T-cell (primary cell): ENCODE data around the gene SIMC1. TPM values are rescaled to one million over a fixed set of nuclear protein-coding genes. Genes with fewer than 3 reads are reported as not detected.
"Not testable (repeated sequence)": the region's sequence is repeated elsewhere in the genome, so short reads cannot be mapped to it uniquely, and the experiment has no call there.

ENCODE experiments used
- ATAC-seq, 4 experiments: fragments of 200-7000 bp in 3 of 4; fragments of 150-1000 bp in 1 of 4; cut with Tn5 transposase; replicated peaks in 1 of 4; 1 replicate in 3 of 4; 2 replicates in 1 of 4; pipeline ENCODE4 v1.10.0; 2021; ENCODE audit warnings: moderate library complexity in 3 of 4, mild to moderate bottlenecking in 2 of 4, moderate number of reproducible peaks in 1 of 4
- CTCF ChIA-PET, 2 donors: fragments of 300-600 bp; sonication (Branson Sonifier 250); formaldehyde crosslinking; loops; one replicate each; lab custom pipeline; 2022; ENCODE audit warnings: antibody characterized with exemption in 2 of 2; lab: Charles Lee
- POLR2A ChIA-PET, 2 donors: fragments of 300-600 bp; sonication (Branson Sonifier 250); formaldehyde crosslinking; loops; one replicate each; lab custom pipeline; 2022; ENCODE audit warnings: antibody characterized with exemption in 2 of 2; lab: Charles Lee
- DNase-seq, 35 experiments: peaks; one replicate each; pipeline versions ENCODE4 v3.0.0 to v3.0.0-alpha.2; 2013 to 2023
- H3K27ac ChIP-seq: one replicate; pipeline ENCODE4 v1.5.1; 2013; ENCODE audit warnings: low read length
- H3K27me3 ChIP-seq, 2 experiments: replicated peaks in 1 of 2; 1 replicate in 1 of 2; 2 replicates in 1 of 2; pipeline versions ENCODE4 v1.6.1 to v1.7.0; 2013; ENCODE audit warnings: low read length in 1 of 2, mixed read lengths in 1 of 2; ENCODE audit not compliant: control insufficient read depth in 2 of 2, insufficient read depth in 2 of 2; ENCODE audit errors: extremely low read depth in 1 of 2
- H3K36me3 ChIP-seq, 2 donors: 1 replicate in 1 of 2; 2 replicates in 1 of 2; pipeline versions ENCODE4 v1.6.1 to v1.7.0; 2013; ENCODE audit warnings: low read length in 1 of 2; ENCODE audit not compliant: control insufficient read depth in 2 of 2, insufficient read depth in 1 of 2; ENCODE audit errors: extremely low read depth in 1 of 2
- H3K4me1 ChIP-seq, 2 experiments: 1 replicate in 1 of 2; 2 replicates in 1 of 2; pipeline versions ENCODE4 v1.6.1 to v1.7.0; 2013; ENCODE audit warnings: low read length in 2 of 2, mixed read lengths in 1 of 2; ENCODE audit not compliant: insufficient read depth in 2 of 2, control insufficient read depth in 1 of 2; ENCODE audit errors: extremely low read depth in 1 of 2
- H3K4me3 ChIP-seq, 2 donors: 1 replicate in 1 of 2; 2 replicates in 1 of 2; pipeline versions ENCODE4 v1.5.1 to v1.7.0; 2013; ENCODE audit warnings: mild to moderate bottlenecking in 2 of 2, low read length in 1 of 2, moderate library complexity in 1 of 2; ENCODE audit not compliant: control insufficient read depth in 1 of 2; ENCODE audit errors: extremely low read depth in 1 of 2
- H3K9me3 ChIP-seq: 2 replicates; pipeline ENCODE4 v1.7.0; 2013
- H3K27ac Mint-ChIP-seq, 2 donors: one replicate each; pipeline ENCODE4 v1.8.0; 2020 to 2021; ENCODE audit warnings: mild to moderate bottlenecking in 2 of 2, mixed read lengths in 2 of 2
- H3K27me3 Mint-ChIP-seq, 2 donors: one replicate each; pipeline ENCODE4 v1.8.0; 2021 to 2022; ENCODE audit warnings: mixed read lengths in 2 of 2
- H3K36me3 Mint-ChIP-seq: one replicate; pipeline ENCODE4 v1.8.0; 2021; ENCODE audit warnings: mixed read lengths
- H3K4me1 Mint-ChIP-seq, 3 donors: one replicate each; pipeline ENCODE4 v1.8.0; 2020 to 2022; ENCODE audit warnings: mixed read lengths in 3 of 3, mild to moderate bottlenecking in 1 of 3
- H3K4me3 Mint-ChIP-seq, 3 donors: one replicate each; pipeline ENCODE4 v1.8.0; 2020 to 2022; ENCODE audit warnings: mild to moderate bottlenecking in 3 of 3, mixed read lengths in 3 of 3, moderate library complexity in 3 of 3
- H3K9me3 Mint-ChIP-seq, 3 donors: one replicate each; pipeline ENCODE4 v1.8.0; 2020 to 2022; ENCODE audit warnings: mixed read lengths in 3 of 3
- WGBS: methylation state at CpG from one replicate; pipeline ENCODE4 v1.1.5; 2013; ENCODE audit warnings: missing lambda C conversion rate; ENCODE audit not compliant: insufficient coverage; 5-methylcytosine and 5-hydroxymethylcytosine counted together
- total RNA-seq, 35 experiments: library from RNA in 6 of 35; stranded (reverse) in 6 of 35; fragments of 120-200 nt in 1 of 35; gene quantifications; one replicate each; pipeline versions ENCODE4 v1.2.1 to v1.2.4 and lab custom pipeline; 2013 to 2026

The SIMC1 gene
- total RNA-seq, 5 donors from 2014 or later (not counting 1 experiment from before 2014, with no cell fraction given): 19.2 to 25.4 (median 24.1) TPM

DNA sequence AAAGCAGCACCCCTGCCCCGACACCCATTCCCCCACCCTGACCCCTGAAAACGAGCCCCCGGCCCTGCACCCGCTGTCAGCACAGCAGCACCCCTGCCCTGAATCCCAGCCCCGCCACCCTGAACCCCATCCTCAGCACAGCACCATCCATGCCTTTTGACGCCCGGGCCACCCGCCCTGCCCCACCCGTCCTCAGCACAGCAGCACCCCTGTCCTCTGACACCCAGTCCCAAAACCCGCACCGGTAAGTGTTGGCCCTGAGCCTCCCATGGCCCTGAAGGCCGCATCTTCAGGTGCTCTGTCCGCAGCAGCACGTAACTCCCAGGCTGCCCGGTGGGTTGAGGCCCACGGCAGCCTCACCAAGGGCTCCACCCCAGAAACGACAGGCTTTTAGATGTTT, 44.6 kb upstream of the SIMC1 start:
- H3K4me1 ChIP-seq, DNase-seq, H3K4me3 ChIP-seq, ATAC-seq, H3K27ac ChIP-seq, POLR2A ChIA-PET, H3K27me3 Mint-ChIP-seq, H3K27ac Mint-ChIP-seq, H3K9me3 ChIP-seq, H3K9me3 Mint-ChIP-seq, H3K36me3 ChIP-seq, CTCF ChIA-PET, H3K36me3 Mint-ChIP-seq: not testable (repeated sequence)
- Mint-ChIP-seq H3K4me3 (peak overlapping the region in 1 of 3 donors; percentile 40), H3K4me1 (peaks cover 6 to 15% (median 10%) of the 10 kb centered on the region in 3 donors)
- 82% methylated on average over 9 of the region's 17 CpGs for WGBS
- peaks cover 0 to 32% of the 10 kb centered on the region in 2 experiments for H3K27me3 ChIP-seq

DNA sequence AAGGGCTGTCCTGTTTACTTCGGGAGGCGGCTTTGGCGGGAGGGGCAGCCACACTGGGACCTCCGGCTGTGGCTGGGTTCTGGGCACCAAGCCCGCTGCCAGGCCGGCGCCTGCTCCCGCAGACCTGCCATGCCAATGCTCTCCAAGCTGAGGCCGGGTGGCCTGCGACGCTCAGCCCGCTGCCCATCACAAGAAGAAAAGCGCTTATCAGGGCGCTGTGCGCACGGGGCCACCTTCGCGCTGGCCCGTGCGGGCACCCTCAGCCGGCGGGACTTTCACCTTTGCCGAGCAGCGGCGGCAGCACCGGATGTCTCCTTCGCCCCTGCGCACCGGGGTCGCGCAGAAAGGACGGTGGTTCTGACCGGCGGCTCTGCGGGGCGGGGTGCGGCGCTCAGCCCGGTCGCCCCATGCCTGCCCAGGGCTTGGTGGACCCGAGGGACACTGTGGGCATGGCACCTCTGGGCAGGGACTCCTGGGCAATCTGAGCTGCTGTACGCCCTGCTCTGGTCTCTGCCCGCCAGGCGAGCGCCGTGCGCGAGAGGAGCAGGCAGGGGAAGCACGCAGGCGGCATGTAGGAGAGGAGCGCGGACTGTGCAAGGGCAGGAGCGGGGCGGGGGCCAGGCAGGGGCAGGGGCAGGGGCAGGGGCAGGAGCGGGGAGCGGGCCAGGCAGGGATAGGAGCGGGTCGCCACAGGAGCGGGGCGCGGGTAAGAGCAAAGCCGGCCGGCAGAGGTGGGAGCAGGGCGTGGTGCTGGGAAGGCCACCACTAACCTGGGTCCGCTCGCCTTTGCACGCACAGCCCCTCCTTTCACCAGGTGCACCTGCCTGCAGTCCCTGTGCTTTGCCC, 43.8 kb upstream of the SIMC1 start:
- Histone ChIP-seq H3K27me3 (peaks cover 0 to 35% of the 10 kb centered on the region in 2 experiments), H3K4me3 (peak overlapping the region in 1 of 2 donors; percentile 41)
- H3K36me3 Mint-ChIP-seq, CTCF ChIA-PET, H3K9me3 ChIP-seq, H3K9me3 Mint-ChIP-seq, POLR2A ChIA-PET, H3K27ac Mint-ChIP-seq, H3K4me1 ChIP-seq, H3K36me3 ChIP-seq, H3K27ac ChIP-seq: not testable (repeated sequence)
- Mint-ChIP-seq H3K27me3 (peaks cover 7 to 12% of the 10 kb centered on the region in 2 donors), H3K4me3 (peak overlapping the region; percentile 21 to 49 (median 28)), H3K4me1 (peaks cover 6 to 15% (median 12%) of the 10 kb centered on the region in 3 donors)
- 2% methylated on average over 15 of the region's 67 CpGs for WGBS
- ATAC-seq (peak; percentile 63 to 73 (median 69)), DNase-seq (peak in 1 of 35 experiments; percentile 2)

DNA sequence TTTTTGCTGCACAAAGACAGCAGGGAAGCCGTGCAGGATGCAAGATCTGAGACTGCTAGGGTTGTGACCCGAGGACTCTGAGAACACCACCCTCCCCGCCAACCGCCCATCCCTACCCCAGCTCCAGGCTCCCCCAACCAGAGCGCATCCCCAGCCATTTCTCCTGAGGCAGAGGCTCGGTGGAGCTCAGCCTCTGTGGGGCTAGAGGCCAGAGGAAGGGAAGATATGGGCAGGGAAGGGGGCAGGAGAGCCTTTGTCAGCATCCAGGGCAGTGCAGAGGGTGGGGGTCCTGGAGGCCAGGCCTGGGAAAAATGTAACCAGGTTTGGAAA, 43.2 kb upstream of the SIMC1 start:
- H3K36me3 Mint-ChIP-seq, H3K9me3 ChIP-seq, DNase-seq, POLR2A ChIA-PET, CTCF ChIA-PET, H3K27ac Mint-ChIP-seq, H3K9me3 Mint-ChIP-seq, H3K4me3 ChIP-seq, H3K27ac ChIP-seq, H3K36me3 ChIP-seq: not testable (repeated sequence)
- peaks cover 0 to 13% of the 10 kb centered on the region in 2 experiments for H3K4me1 ChIP-seq
- peaks cover 6 to 18% (median 15%) of the 10 kb centered on the region in 3 donors for H3K4me1 Mint-ChIP-seq
- H3K27me3 ChIP-seq: peaks cover 0 to 41% of the 10 kb centered on the region in 2 experiments
- ATAC-seq: peak; percentile 12 to 19 (median 17)
- H3K27me3 Mint-ChIP-seq: peaks cover 8 to 16% of the 10 kb centered on the region in 2 donors
- WGBS: no CpG with 5 or more reads among the region's 6 CpGs
- H3K4me3 Mint-ChIP-seq: peak overlapping the region in 1 of 3 donors; percentile 49

DNA sequence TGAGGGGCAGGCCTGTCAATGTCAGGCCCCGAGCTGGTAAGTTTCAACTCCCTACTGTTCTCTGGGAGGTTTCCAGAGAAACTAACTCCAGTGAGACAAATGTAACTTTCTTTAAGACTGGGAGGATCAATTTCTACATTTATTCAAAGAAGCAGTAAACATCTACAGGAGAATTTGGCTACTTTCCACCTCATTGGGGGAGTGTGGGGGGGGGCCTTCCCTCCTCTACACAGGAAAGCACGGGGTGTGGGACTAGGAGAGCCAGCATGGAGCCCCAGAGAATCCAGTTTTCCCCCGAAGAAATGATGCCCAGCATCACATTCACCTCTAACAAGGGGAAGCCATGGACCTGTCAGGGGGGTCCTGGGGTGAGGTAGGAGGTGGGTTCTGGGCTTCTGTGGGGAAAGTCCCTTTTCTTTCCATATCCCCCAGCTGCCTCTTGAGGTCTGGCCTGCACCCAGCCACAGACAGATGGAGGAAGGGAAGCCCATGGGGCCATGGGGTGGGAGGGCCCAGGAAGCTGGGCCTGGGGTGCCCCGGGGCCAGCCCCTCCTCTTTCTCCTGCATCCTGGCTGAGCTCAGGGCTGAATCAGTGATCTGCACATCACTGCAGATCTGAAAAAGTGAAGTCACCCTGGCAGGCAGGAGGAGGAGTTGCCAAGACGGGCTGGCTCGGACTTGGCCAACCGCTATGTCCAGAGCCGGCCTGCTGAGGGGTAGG, 42.6 kb upstream of the SIMC1 start:
- peak overlapping the region in 1 of 3 donors; percentile 49 for H3K4me3 Mint-ChIP-seq
- H3K27me3 Mint-ChIP-seq: peaks cover 11 to 21% of the 10 kb centered on the region in 2 donors
- H3K9me3 Mint-ChIP-seq, H3K4me3 ChIP-seq, H3K27ac Mint-ChIP-seq, H3K36me3 Mint-ChIP-seq, CTCF ChIA-PET, POLR2A ChIA-PET, DNase-seq, H3K36me3 ChIP-seq, H3K27ac ChIP-seq, H3K9me3 ChIP-seq: not testable (repeated sequence)
- H3K4me1 Mint-ChIP-seq: peaks cover 6 to 19% (median 15%) of the 10 kb centered on the region in 3 donors
- peak in 2 of 4 experiments; percentile 8 to 53 for ATAC-seq
- no CpG with 5 or more reads among the region's 8 CpGs for WGBS
- peaks cover 0 to 13% of the 10 kb centered on the region in 2 experiments for H3K4me1 ChIP-seq
- H3K27me3 ChIP-seq: peaks cover 0 to 47% of the 10 kb centered on the region in 2 experiments

DNA sequence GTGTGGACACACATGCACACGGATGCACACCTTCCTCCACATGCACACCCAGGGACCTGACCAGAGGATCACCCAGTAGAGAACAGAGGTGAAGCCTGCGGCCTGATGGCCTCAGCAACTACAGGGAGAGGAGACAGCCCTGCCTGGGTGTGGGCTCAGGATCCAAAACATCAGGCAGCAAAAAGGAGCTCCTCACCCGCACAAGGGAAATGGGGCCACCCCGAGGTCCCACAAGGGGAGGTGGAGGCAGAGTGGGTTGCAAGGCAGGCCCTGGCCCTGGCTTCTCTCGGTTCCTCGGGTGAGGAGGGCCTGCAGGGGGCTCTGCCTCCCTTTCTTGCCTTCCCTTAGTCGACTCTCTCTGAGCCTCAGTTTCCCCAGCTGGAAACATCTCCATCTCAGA, 41.4 kb upstream of the SIMC1 start:
- H3K4me3 Mint-ChIP-seq, H3K4me3 ChIP-seq, H3K9me3 Mint-ChIP-seq, H3K36me3 ChIP-seq, H3K27ac Mint-ChIP-seq, H3K36me3 Mint-ChIP-seq, POLR2A ChIA-PET, H3K9me3 ChIP-seq, ATAC-seq, H3K27ac ChIP-seq, DNase-seq, CTCF ChIA-PET: not testable (repeated sequence)
- WGBS: no CpG with 5 or more reads among the region's 7 CpGs
- H3K4me1 Mint-ChIP-seq: peaks cover 6 to 19% (median 15%) of the 10 kb centered on the region in 3 donors
- peaks cover 11 to 22% of the 10 kb centered on the region in 2 donors for H3K27me3 Mint-ChIP-seq
- peaks cover 0 to 47% of the 10 kb centered on the region in 2 experiments for H3K27me3 ChIP-seq
- H3K4me1 ChIP-seq: peaks cover 0 to 13% of the 10 kb centered on the region in 2 experiments

DNA sequence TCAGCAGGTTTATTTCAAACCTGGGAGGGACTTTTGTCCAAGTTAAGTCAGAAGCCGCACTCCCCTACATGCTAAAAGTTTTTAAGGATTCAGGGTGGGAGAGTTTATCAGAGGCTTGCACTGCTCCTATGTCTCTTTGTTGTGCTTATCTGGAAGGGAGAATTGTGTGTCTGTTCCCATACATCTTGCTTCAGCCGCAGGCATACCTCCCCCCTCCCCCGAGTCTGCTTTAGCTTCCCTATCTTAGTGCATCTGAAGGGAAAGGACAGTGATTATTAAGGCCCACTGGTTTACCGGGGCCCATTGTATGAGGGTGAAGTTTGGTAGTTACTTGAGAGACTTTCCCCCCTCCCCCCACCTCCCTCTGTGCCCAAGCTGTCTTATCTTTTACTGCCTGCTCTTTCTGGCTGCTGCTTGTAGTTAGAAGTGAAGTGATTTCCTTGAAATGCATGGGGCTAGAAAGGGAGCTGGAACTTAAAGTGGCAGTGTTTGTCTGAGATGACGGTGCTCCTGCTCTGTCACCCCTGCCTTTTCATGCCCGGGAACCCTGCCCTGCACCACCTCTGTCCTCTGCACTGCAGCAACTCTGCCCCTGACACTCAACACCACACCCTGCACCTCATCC, 40.9 kb upstream of the SIMC1 start:
- H3K4me1 ChIP-seq: peaks cover 0 to 13% of the 10 kb centered on the region in 2 experiments
- Mint-ChIP-seq H3K27me3 (peaks cover 11 to 24% of the 10 kb centered on the region in 2 donors), H3K4me1 (peaks cover 6 to 19% (median 15%) of the 10 kb centered on the region in 3 donors)
- H3K27ac Mint-ChIP-seq, POLR2A ChIA-PET, H3K9me3 Mint-ChIP-seq, H3K36me3 ChIP-seq, H3K9me3 ChIP-seq, H3K36me3 Mint-ChIP-seq, ATAC-seq, H3K4me3 ChIP-seq, DNase-seq, CTCF ChIA-PET, H3K4me3 Mint-ChIP-seq, H3K27ac ChIP-seq: not testable (repeated sequence)
- H3K27me3 ChIP-seq: peaks cover 0 to 45% of the 10 kb centered on the region in 2 experiments
- WGBS: no CpG with 5 or more reads among the region's 6 CpGs
